ACC112 (cell line): ENCODE measurements around the gene LIMCH1.
"Not testable (repeated sequence)": the region's sequence is repeated elsewhere in the genome, so short reads cannot be mapped to it uniquely, and the experiment has no call there.

ENCODE experiments used
- H2AFZ ChIP-seq: fragments of 200-600 bp; sonication (generic); one replicate; pipeline ENCODE4 v1.6.0; 2017; ENCODE audit warnings: antibody characterized with exemption, low read length; ENCODE audit not compliant: unreplicated experiment
- H3K27ac ChIP-seq: fragments of 200-600 bp; sonication (generic); 2 replicates; pipeline ENCODE4 v1.5.1; 2014; ENCODE audit warnings: low read depth, mild to moderate bottlenecking, antibody characterized with exemption, low read length, moderate library complexity
- H3K27me3 ChIP-seq: fragments of 200-600 bp; sonication (generic); 2 replicates; pipeline ENCODE4 v1.6.1; 2014; ENCODE audit warnings: mild to moderate bottlenecking, antibody characterized with exemption, low read length, moderate library complexity, mixed read lengths; ENCODE audit not compliant: insufficient read depth
- H3K36me3 ChIP-seq: fragments of 200-600 bp; sonication (generic); 2 replicates; pipeline ENCODE4 v1.6.1; 2016; ENCODE audit warnings: mild to moderate bottlenecking, antibody characterized with exemption, low read length, moderate library complexity, mixed read lengths; ENCODE audit not compliant: insufficient read depth
- H3K4me1 ChIP-seq: fragments of 200-600 bp; sonication (generic); one replicate; pipeline ENCODE4 v1.6.1; 2016; ENCODE audit warnings: low read length, mixed read lengths; ENCODE audit not compliant: insufficient read depth, unreplicated experiment, control insufficient read depth
- H3K4me3 ChIP-seq: fragments of 200-600 bp; sonication (generic); 2 replicates; pipeline ENCODE4 v1.5.1; 2014; ENCODE audit warnings: mild to moderate bottlenecking, low read depth, low read length
- H3K79me2 ChIP-seq: fragments of 200-600 bp; sonication (generic); one replicate; pipeline ENCODE4 v1.6.0; 2016; ENCODE audit warnings: low read length; ENCODE audit not compliant: control insufficient read depth, unreplicated experiment, insufficient read depth

The LIMCH1 gene

DNA sequence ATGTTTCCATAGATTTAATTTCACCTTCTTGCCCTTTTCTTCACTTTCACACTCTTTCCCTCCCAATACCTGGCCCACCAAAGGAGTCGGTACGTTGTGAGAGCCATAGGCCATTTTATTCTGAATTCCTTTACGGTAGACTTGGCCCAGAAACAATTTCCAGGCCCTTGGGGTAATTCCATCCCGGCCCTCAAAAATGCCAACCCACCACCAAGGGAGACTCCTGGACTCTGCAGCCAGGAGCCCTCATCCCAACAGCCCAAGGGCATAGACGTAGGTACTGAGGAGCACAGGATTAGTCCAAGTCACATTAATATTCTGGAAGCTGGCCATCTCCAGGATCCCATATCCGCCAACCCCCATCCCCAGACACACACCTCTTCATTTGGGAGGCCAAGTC is 102.9 kb downstream of the LIMCH1 start:
- no peak overlapping the region for H3K4me3 ChIP-seq
- no peaks in the 10 kb centered on the region for H3K79me2 ChIP-seq
- peaks cover 30% of the 10 kb centered on the region for H3K27me3 ChIP-seq
- no peak overlapping the region for H3K27ac ChIP-seq
- no peaks in the 10 kb centered on the region for H3K4me1 ChIP-seq
- no peaks in the 10 kb centered on the region for H3K36me3 ChIP-seq
- no peak overlapping the region for H2AFZ ChIP-seq

DNA sequence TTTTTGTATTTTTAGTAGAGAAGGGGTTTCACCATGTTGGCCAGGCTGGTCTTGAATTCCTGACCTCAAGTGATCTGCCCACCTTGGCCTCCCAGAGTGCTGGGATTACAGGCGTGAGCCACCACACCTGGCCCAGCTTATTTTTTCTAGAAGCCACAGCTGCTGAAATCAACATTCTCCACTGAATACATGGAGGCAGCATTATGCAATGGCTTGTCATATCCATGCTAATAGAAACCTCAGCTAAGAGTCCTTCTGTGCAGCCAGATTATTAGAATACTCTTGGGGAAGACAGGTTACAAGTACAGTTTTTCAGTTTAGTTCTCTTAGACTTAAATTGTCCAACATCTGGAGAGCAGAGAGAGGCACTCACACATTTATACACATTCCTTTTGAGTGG is 104.8 kb downstream of the LIMCH1 start:
- H3K4me1 ChIP-seq, H3K27ac ChIP-seq, H3K79me2 ChIP-seq, H3K4me3 ChIP-seq, H3K36me3 ChIP-seq, H2AFZ ChIP-seq: not testable (repeated sequence)
- H3K27me3 ChIP-seq = peaks cover 33% of the 10 kb centered on the region

- Histone ChIP-seq H3K4me1 (no peaks in the 10 kb centered on the region), H3K36me3 (no peaks in the 10 kb centered on the region), H3K4me3 (no peak overlapping the region), H3K79me2 (no peaks in the 10 kb centered on the region), H3K27me3 (peaks cover 31% of the 10 kb centered on the region), H2AFZ (no peak overlapping the region), H3K27ac (no peak overlapping the region)
These were observed 105.4 kb downstream of the LIMCH1 start for GRCh38 chr4:41643331-41643730.

DNA sequence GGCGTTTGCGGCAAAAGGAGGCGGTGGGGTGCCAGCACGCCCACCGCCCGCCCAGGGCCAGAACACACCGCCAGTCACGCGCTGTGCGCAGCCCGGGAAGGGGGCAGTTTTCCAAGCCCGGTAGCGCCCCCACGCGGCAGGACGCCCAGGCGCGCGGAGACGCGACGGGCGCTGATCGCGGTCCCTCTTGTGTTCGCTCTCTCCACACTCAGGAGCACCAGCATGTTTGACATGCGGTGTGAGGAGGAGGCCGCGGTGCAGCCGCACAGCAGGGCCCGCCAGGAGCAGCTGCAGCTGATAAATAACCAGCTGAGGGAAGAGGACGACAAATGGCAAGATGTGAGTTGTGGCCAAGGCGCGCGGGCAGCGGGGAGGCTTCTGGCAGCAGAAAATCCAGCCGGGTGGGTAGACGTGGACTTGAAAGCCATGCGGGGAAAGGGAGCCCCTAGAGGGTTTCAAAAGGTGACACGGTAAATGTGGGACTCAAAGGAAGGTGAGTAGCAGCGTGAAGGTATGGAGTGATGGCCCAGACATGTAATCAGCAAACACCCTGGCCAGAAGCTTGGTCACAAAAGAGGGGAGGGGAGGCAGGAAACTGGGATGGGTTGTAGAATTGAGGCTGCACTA is 106.4 kb downstream of the LIMCH1 start:
- Histone ChIP-seq H3K36me3 (no peaks in the 10 kb centered on the region), H3K27ac (no peak overlapping the region), H3K27me3 (peaks cover 24% of the 10 kb centered on the region), H3K4me1 (no peaks in the 10 kb centered on the region), H2AFZ (no peak overlapping the region), H3K4me3 (peak overlapping the region; percentile 61), H3K79me2 (no peaks in the 10 kb centered on the region)

DNA sequence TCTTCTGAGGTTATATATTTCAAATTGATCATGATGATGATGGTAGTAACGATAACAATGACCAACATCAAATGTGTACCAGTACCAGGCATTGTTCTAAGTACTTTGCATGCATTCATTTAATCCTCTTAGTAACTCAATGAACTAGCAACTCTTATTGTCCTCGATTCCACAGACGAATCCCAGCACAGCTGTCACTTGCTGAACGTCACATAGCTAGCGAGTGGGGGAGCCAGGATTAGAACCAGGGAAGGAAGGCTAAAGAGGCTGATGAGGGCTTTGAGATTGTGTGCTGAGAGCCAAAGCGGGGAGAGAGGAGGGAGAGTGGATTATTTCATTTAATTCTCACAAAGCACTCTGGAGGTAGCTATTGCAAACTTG is 106.9 kb downstream of the LIMCH1 start:
- Histone ChIP-seq H3K4me3 (no peak overlapping the region), H3K27ac (no peak overlapping the region), H3K79me2 (no peaks in the 10 kb centered on the region), H3K27me3 (peaks cover 24% of the 10 kb centered on the region), H3K4me1 (no peaks in the 10 kb centered on the region), H2AFZ (no peak overlapping the region), H3K36me3 (no peaks in the 10 kb centered on the region)

GRCh38 chr4:41645728-41646390 is 107.9 kb downstream of the LIMCH1 start:
- H3K4me1 ChIP-seq = no peaks in the 10 kb centered on the region
- no peak overlapping the region for H2AFZ ChIP-seq
- no peaks in the 10 kb centered on the region for H3K79me2 ChIP-seq
- H3K27ac ChIP-seq = no peak overlapping the region
- H3K27me3 ChIP-seq = peaks cover 24% of the 10 kb centered on the region
- H3K36me3 ChIP-seq = no peaks in the 10 kb centered on the region
- no peak overlapping the region for H3K4me3 ChIP-seq

GRCh38 chr4:41646862-41647261 is 108.9 kb downstream of the LIMCH1 start:
- Histone ChIP-seq H3K4me1 (no peaks in the 10 kb centered on the region), H3K27ac (no peak overlapping the region), H3K79me2 (no peaks in the 10 kb centered on the region), H3K4me3 (no peak overlapping the region), H3K27me3 (peaks cover 24% of the 10 kb centered on the region), H3K36me3 (no peaks in the 10 kb centered on the region), H2AFZ (no peak overlapping the region)

DNA sequence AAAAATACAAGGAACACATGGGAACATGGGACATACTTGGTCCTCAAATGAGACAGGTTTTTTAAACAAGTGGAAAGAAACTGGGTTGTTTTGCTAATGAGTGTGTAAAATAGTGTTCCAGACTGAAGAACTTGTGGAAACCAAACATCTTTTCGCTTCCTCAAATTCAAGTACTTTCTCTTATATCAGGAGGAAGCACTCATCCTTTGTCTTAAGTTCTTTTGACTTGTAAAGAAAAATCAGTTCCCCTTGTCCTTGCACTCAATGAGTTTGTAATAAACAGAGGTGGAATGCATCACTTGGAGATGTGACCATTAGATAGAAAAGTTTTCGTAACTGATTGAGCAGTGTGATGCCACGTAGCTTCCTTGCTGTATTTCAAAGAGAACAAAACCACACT is 109.4 kb downstream of the LIMCH1 start:
- Histone ChIP-seq H3K79me2 (no peaks in the 10 kb centered on the region), H3K27ac (no peak overlapping the region), H3K4me3 (no peak overlapping the region), H3K36me3 (no peaks in the 10 kb centered on the region), H3K4me1 (no peaks in the 10 kb centered on the region), H2AFZ (no peak overlapping the region), H3K27me3 (peaks cover 24% of the 10 kb centered on the region)

GRCh38 chr4:41651150-41651549 is 113.2 kb downstream of the LIMCH1 start:
- H3K36me3 ChIP-seq = not testable (repeated sequence)

GRCh38 chr4:41652971-41653370 is 115.0 kb downstream of the LIMCH1 start:
- H3K27ac ChIP-seq = no peak overlapping the region
- H3K36me3 ChIP-seq = no peaks in the 10 kb centered on the region

More at GRCh38 chr4:41651150-41651549, 113.2 kb downstream of the LIMCH1 start:
- not testable (repeated sequence) for H3K27ac ChIP-seq, H3K4me1 ChIP-seq, H3K27me3 ChIP-seq, H3K4me3 ChIP-seq, H3K79me2 ChIP-seq, H2AFZ ChIP-seq

DNA sequence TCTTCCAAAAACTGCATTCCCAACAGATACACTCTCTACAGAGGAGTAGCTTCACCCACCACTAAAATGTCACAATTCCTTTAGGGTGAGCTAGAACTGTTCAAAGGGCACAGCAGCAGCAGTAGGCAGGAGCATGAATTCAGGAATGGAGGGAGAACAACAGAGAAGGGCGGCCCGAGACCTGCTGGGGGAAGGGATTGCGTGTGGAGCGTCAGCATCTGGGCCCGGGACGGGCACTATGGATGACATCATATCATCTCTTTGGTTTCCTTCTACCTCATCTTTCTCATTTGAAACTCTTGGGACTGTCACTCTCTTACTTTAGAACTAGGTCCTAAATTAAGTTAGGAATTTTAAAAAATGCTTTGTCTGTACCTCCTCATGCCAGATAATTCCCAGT is 115.6 kb downstream of the LIMCH1 start:
- no peak overlapping the region for H2AFZ ChIP-seq
- H3K79me2 ChIP-seq = no peaks in the 10 kb centered on the region
- no peaks in the 10 kb centered on the region for H3K27me3 ChIP-seq
- H3K36me3 ChIP-seq = no peaks in the 10 kb centered on the region
- no peak overlapping the region for H3K27ac ChIP-seq
- no peak overlapping the region for H3K4me3 ChIP-seq
- no peaks in the 10 kb centered on the region for H3K4me1 ChIP-seq

More at GRCh38 chr4:41652971-41653370, 115.0 kb downstream of the LIMCH1 start:
- H3K79me2 ChIP-seq = no peaks in the 10 kb centered on the region
- H2AFZ ChIP-seq = no peak overlapping the region
- no peak overlapping the region for H3K4me3 ChIP-seq
- no peaks in the 10 kb centered on the region for H3K27me3 ChIP-seq
- no peaks in the 10 kb centered on the region for H3K4me1 ChIP-seq
